ENCODE data around the gene TNFSF9.
A peak's percentile ranks its signal among the peaks of the same experiment; 100 is the strongest.
"Not testable (repeated sequence)": the region's sequence is repeated elsewhere in the genome, so short reads cannot be mapped to it uniquely, and the experiment has no call there.

Gene TNFSF9

DNA sequence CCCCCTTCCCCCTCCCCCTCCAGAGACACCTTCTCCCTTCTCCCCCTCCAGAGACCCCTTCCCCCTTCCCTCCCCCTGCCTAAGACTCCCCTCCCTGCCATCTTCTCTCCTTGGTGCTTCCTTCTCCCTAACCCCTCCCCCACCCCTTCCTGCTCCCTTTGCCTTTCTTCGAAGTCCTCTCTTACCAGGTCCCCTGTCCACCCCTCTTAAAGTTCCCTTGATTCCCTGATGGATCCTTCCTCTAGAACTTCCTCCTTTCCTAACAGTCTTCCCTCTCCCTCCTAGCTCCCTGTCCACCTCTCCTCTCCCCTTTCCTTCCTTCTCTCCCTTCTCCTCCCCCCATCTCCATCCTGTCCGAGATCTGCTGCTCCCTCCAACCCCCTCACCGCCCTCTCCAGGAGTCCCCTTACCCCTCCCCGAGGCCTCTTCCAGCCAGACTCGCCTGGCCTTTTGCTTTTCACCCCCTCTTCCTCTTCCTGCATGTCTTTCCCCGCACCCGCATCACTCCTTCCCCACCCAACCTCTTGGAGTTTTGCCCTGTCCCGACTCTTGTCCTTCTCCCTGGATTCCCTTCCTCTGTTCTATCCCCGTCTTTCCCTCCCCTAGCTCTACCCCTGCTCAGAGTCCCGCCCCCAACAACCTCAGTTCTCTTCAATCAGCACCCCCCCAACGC lies 3.1 kb downstream of the TNFSF9 start:
- no peak for DNase-seq

GRCh38 chr19:6534451-6535093 lies 3.7 kb downstream of the TNFSF9 start:
- no peak for DNase-seq

DNA sequence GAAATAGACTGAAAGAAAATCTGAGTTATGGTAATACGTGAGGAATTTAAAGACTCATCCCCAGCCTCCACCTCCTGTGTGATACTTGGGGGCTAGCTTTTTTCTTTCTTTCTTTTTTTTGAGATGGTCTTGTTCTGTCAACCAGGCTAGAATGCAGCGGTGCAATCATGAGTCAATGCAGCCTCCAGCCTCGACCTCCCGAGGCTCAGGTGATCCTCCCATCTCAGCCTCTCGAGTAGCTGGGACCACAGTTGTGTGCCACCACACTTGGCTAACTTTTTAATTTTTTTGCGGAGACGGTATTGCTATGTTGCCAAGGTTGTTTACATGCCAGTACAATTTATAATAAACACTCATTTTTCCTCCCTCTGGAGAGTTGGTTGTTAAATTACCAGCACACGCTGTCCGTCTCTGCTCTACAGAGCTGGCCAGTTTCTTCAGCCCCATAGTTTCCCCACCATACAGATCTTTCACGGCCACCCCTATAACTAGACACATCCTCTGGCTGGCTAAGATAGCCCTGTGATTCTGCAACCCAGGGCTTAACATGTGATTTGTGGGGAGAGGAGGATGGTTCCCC lies 4.8 kb downstream of the TNFSF9 start:
- no peak for DNase-seq

DNA sequence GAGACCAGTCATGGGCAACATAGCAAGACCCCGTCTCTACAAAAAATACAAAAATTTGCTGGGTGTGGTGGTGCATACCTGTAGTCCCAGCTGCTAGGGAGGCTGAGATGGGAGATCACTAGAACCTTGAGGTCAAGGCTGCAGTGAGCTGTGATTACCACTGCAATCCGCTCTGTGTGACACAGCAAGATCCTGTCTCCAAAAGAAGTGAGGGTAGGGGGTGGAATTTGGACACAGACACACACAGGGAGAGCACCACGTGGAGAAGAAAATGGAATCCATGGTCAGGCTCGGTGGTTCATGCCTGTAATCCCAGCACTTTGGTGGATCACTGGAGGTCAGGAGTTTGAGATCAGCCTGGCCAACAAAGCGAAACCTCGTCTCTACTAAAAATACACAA lies 8.7 kb downstream of the TNFSF9 start:
- DNase-seq: no peak

DNA sequence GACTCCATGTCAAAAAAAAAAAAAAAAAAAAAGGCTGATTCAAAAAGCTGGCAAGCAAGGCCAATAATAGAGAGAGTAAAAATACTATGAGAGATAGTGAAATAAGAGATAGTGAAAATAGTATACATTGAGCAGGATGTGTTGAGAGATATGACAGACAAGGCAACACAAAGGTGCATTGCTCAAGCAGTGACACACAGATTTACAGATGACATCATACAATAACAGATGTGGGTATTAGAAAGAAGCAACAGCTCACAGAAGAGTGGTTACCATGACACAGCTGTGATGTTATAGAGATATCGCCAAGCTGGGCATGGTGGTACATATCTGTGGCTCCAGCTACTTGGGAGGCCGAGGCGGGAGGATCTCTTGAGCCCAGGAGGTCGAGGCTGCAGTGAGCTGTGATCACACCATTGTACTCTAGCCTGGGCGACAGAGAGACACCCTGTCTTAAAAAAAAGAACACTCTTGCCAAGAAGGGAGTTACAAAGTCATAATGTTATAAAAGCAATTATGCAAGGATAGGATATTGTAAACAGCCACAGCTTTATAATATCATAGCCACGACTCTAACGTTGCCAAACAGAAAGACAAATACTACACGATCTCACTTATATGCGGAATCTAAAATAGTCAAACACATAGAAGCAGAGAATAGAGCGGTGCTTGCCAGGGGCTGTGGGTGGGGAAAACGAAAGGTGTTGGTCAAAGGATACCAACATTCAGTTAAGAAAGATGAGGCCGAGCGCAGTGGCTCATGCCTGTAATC lies 10.3 kb downstream of the TNFSF9 start:
- DNase-seq: no peak

DNA sequence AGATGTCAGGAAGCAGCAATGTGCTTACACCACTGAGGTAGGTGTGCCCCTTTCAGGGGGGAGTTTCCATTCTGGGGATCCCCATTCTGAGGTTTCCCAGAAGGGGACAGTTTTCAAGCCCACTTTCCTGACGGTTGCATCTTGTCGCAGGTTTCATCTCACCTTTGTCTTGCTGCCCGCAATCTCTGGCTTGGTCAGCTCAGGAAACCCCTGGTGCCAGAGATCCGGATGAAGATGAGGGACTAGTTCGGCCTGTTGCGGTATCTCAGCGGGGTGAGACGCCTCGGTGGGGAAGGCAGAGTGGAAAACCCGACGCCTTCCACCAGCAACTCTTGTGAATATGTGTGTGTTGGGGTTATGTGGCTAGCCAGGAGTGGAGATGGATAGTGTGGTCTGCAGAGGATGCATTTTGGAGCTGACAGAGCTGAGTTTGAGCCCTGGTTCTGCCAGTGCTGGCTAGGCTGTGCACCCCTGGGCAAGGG lies 13.1 kb downstream of the TNFSF9 start:
- DNase-seq: no peak

DNA sequence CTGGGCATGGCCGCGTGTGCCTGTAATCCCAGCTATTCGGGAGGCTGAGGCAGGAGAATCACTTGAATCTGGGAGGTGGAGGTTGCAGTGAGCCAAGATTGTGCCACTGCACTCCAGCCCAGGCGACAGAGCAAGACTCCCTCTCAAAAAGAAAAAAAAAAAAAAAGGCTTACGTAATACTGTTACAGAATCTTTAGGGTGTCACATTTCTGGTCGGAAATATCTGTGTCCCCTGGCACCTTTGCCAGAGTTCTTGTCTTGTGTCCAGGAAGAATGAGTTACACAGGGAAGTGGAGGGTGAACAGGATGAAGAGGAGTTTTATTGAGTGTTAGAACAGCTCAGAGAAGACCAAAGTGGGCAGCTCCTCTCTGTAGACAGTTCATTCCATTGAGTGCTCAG lies 19.9 kb downstream of the TNFSF9 start:
- DNase-seq: not testable (repeated sequence)

GRCh38 chr19:6551091-6551490 lies 20.3 kb downstream of the TNFSF9 start:
- no peak for DNase-seq

- DNase-seq: peak; percentile 63 to 69
Measured at GRCh38 chr19:6551607-6552450, 21.0 kb downstream of the TNFSF9 start.

- no peak for DNase-seq
Measured at GRCh38 chr19:6556043-6556449, 25.2 kb downstream of the TNFSF9 start.

- DNase-seq: no peak
Measured at GRCh38 chr19:6556480-6557195, 25.8 kb downstream of the TNFSF9 start.

- DNase-seq: not testable (repeated sequence)
Measured at GRCh38 chr19:6562437-6562836, 31.6 kb downstream of the TNFSF9 start.

GRCh38 chr19:6564393-6564792 lies 33.6 kb downstream of the TNFSF9 start:
- peak in 1 of 2 experiments; percentile 22 for DNase-seq

GRCh38 chr19:6566727-6567126 lies 35.9 kb downstream of the TNFSF9 start:
- not testable (repeated sequence) for DNase-seq

DNA sequence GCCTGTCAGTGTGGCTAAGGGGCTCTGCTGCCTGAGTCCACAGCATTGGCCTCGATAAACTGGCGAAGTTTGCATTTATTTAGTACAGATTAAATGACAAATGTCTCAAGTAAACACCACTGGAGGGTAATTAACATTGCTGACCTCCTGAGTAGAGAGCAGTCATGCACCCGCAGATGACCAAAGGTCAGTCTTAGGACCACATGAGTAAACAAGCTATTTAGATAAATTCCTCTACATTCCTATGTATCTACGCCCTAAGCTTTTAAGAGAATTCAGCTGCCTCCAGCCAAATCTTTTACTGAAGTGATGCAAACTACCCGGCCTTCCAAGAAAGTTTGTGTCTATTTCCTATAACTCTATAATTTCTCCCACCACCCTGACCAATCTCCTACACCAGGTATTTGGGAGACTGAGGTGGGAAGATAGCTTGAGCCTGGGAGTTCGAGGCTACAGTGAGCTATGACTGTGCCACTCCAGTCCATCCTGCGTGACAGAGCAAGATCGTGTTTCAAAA lies 37.2 kb downstream of the TNFSF9 start:
- no peak for DNase-seq

DNA sequence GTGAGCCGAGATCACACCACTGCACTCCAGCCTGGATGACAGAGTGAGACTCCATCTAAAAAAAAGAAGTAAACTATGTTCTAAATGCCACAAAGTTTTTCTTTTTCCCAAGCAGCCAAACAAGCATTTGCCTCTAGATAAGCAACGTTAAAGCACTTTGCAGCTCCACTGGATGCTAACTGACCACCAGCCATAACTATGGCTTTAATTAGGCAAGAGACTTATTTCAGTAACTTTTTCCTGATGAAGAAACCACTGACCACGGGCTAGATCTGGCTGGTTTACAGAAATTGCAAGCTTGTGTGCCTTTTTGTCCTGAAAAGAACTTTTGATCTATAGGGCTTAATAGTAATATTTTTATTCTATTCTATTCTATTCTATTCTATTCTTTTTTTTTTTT lies 38.0 kb downstream of the TNFSF9 start:
- no peak for DNase-seq

DNA sequence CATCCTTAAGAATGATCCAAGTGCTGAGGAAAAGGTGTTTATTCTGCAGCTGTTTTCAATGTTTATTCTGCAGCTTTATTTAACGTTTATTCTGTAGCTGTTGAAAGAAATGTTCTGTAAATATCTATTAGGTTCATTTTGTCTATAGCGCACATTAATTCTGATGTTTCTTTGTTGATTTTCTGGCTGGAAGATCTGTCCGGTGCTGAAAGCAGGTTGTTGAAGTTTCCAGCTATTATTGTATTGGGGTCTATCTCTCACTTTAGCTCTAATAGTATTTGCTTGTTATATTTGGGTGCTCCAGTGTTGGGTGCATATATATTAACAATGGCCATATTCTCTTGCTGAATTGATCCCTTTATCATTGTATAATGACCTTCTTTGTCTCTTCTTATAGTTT lies 39.9 kb downstream of the TNFSF9 start:
- DNase-seq: no peak

DNA sequence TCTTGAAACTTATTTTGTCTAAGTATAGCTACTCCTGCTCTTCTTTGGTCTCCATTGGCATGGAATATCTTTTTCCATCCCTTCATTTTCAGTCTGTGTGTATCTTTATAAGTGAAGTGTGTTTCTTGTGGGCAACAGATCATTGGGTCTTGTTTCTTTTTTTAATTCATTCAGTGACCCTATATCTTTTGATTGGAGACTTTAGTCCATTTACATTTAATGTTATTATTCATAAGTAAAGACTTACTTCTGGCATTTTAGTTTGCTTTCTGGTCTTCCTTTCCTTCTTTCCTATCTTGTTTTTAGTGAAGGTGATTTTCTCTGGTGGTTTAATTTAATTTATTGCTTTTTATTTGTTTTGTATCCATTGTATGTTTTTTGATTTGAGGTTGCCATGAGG lies 40.3 kb downstream of the TNFSF9 start:
- DNase-seq: no peak

DNA sequence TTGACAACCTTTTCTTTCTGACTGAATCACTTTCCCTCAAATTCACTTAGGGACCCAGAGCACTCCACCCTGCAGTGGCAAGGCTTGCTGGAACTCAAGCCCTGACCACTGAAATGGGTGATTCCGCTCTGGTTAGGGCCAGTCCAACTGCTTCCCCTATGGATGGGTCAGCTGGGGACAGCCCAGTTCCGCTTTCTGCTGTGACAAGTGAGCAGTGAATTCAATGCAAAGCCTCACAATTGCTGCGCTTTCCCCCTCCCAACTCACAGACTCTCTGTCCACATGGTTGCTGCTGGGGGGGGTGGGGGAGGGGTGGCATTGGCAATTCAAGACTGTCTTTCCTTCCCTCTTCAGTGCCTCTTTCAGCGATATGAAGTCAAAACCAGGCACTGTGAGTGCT lies 41.4 kb downstream of the TNFSF9 start:
- DNase-seq: no peak

GRCh38 chr19:6573350-6573749 lies 42.5 kb downstream of the TNFSF9 start:
- no peak for DNase-seq

GRCh38 chr19:6576869-6577475 lies 46.1 kb downstream of the TNFSF9 start:
- no peak for DNase-seq
